H9 (cell line): Measurements from ENCODE around the gene PNPLA2. TPM values are rescaled to one million over a fixed set of nuclear protein-coding genes. Genes with fewer than 3 reads are reported as not detected.

Experiments used
- DNase-seq: peaks from one replicate; pipeline ENCODE4 v3.0.0-alpha.2; 2017
- H2AFZ ChIP-seq: one replicate; pipeline ENCODE4 v1.6.1; 2013; ENCODE audit warnings: mild to moderate bottlenecking, low read length, control low read depth, moderate library complexity
- H2AK5ac ChIP-seq: 2 replicates; pipeline ENCODE4 v1.6.1; 2013; ENCODE audit warnings: low read length, control low read depth, mixed read lengths; ENCODE audit not compliant: insufficient read length
- H2BK120ac ChIP-seq: one replicate; pipeline ENCODE4 v1.6.1; 2013; ENCODE audit warnings: low read depth, mild to moderate bottlenecking, low read length, control low read depth, inconsistent platforms; ENCODE audit not compliant: poor library complexity, severe bottlenecking
- H2BK12ac ChIP-seq: 2 replicates; pipeline ENCODE4 v1.6.1; 2013; ENCODE audit warnings: low read length, control low read depth, mixed read lengths, low read depth; ENCODE audit not compliant: insufficient read length
- H2BK15ac ChIP-seq: 2 replicates; pipeline ENCODE4 v1.6.1; 2013; ENCODE audit warnings: low read depth, low read length, control low read depth
- H2BK20ac ChIP-seq: one replicate; pipeline ENCODE4 v1.6.1; 2013; ENCODE audit warnings: low read depth, mild to moderate bottlenecking, low read length, control low read depth, inconsistent platforms; ENCODE audit not compliant: poor library complexity, severe bottlenecking
- H2BK5ac ChIP-seq: 2 replicates; pipeline ENCODE4 v1.6.1; 2013; ENCODE audit warnings: low read length, control low read depth, mixed read lengths; ENCODE audit not compliant: insufficient read length
- H3K14ac ChIP-seq: 2 replicates; pipeline ENCODE4 v1.6.1; 2013; ENCODE audit warnings: low read length, control low read depth; ENCODE audit not compliant: insufficient read depth
- H3K18ac ChIP-seq: 2 replicates; pipeline ENCODE4 v1.6.1; 2013; ENCODE audit warnings: low read depth, mild to moderate bottlenecking, mixed read lengths, low read length, control low read depth; ENCODE audit not compliant: insufficient read length
- H3K23ac ChIP-seq: 2 replicates; pipeline ENCODE4 v1.6.1; 2013; ENCODE audit warnings: low read length, control low read depth, mixed read lengths, low read depth; ENCODE audit not compliant: insufficient read length
- H3K23me2 ChIP-seq: 2 replicates; pipeline ENCODE4 v1.6.1; 2013; ENCODE audit warnings: low read depth, mild to moderate bottlenecking, mixed read lengths, low read length, control low read depth; ENCODE audit not compliant: insufficient read length, poor library complexity, severe bottlenecking
- H3K27ac ChIP-seq: 2 replicates; pipeline ENCODE4 v1.5.1; 2013; ENCODE audit warnings: low read length, control low read depth, mixed read lengths, low read depth; ENCODE audit not compliant: insufficient read length
- H3K27me3 ChIP-seq: 2 replicates; pipeline ENCODE4 v1.6.1; 2013; ENCODE audit warnings: low read length, control low read depth, inconsistent platforms; ENCODE audit not compliant: insufficient read depth
- H3K4ac ChIP-seq: 2 replicates; pipeline ENCODE4 v1.6.1; 2013; ENCODE audit warnings: low read depth, mild to moderate bottlenecking, control low read depth, inconsistent platforms, low read length, moderate library complexity
- H3K4me1 ChIP-seq: 2 replicates; pipeline ENCODE4 v1.6.1; 2013; ENCODE audit warnings: low read length, control low read depth, inconsistent platforms; ENCODE audit not compliant: insufficient read depth
- H3K4me2 ChIP-seq: 2 replicates; pipeline ENCODE4 v1.6.1; 2013; ENCODE audit warnings: low read length, control low read depth, mixed read lengths; ENCODE audit not compliant: insufficient read length, insufficient read depth
- H3K56ac ChIP-seq: 2 replicates; pipeline ENCODE4 v1.6.1; 2013; ENCODE audit warnings: low read depth, mild to moderate bottlenecking, mixed read lengths, low read length, control low read depth; ENCODE audit not compliant: insufficient read length
- H3K79me1 ChIP-seq: 2 replicates; pipeline ENCODE4 v1.6.1; 2013; ENCODE audit warnings: low read depth, mild to moderate bottlenecking, moderate library complexity, low read length, control low read depth, inconsistent platforms; ENCODE audit not compliant: insufficient read depth, poor library complexity, severe bottlenecking
- H3K79me2 ChIP-seq: 2 replicates; pipeline ENCODE4 v1.6.1; 2013; ENCODE audit warnings: low read length, control low read depth, inconsistent platforms; ENCODE audit not compliant: insufficient read depth
- H3K9ac ChIP-seq: 2 replicates; pipeline ENCODE4 v1.6.1; 2013; ENCODE audit warnings: low read length, control low read depth, mixed read lengths; ENCODE audit not compliant: insufficient read length; ENCODE audit errors: extremely low read depth
- H3K9me3 ChIP-seq: one replicate; pipeline ENCODE4 v1.6.1; 2013; ENCODE audit warnings: low read depth, low read length, inconsistent platforms; ENCODE audit not compliant: control insufficient read depth
- H3T11ph ChIP-seq: one replicate; pipeline ENCODE4 v1.6.1; 2013; ENCODE audit warnings: mild to moderate bottlenecking, low read length, control low read depth, inconsistent platforms
- H4K20me1 ChIP-seq: one replicate; pipeline ENCODE4 v1.6.1; 2013; ENCODE audit not compliant: control insufficient read depth, insufficient read length, insufficient read depth
- H4K5ac ChIP-seq: 2 replicates; pipeline ENCODE4 v1.6.1; 2013; ENCODE audit warnings: low read depth, mild to moderate bottlenecking, mixed read lengths, low read length, control low read depth; ENCODE audit not compliant: insufficient read length
- H4K8ac ChIP-seq: replicated peaks from 2 replicates; pipeline ENCODE4 v1.6.1; 2013; ENCODE audit warnings: low read length, control low read depth, mixed read lengths, low read depth; ENCODE audit not compliant: insufficient read length
- H4K91ac ChIP-seq: 2 replicates; pipeline ENCODE4 v1.6.1; 2013; ENCODE audit warnings: low read depth, mild to moderate bottlenecking, moderate library complexity, mixed read lengths, low read length, control low read depth; ENCODE audit not compliant: insufficient read length
- H3K27ac Mint-ChIP-seq, 3 experiments: 2 replicates in 2 of 3; 3 replicates in 1 of 3; pipeline ENCODE4 v1.8.0; 2020 to 2021; ENCODE audit warnings: mixed read lengths in 3 of 3, mild to moderate bottlenecking in 1 of 3, moderate library complexity in 1 of 3
- H3K27me3 Mint-ChIP-seq: 2 replicates; pipeline ENCODE4 v1.8.0; 2021; ENCODE audit warnings: low read depth, mild to moderate bottlenecking, moderate library complexity, mixed read lengths
- H3K36me3 Mint-ChIP-seq, 3 experiments: 2 replicates in 2 of 3; 3 replicates in 1 of 3; pipeline ENCODE4 v1.8.0; 2020 to 2021; ENCODE audit warnings: low read depth in 3 of 3, mixed read lengths in 3 of 3; ENCODE audit not compliant: insufficient read depth in 1 of 3
- H3K4me1 Mint-ChIP-seq, 2 experiments: 2 replicates each; pipeline ENCODE4 v1.8.0; 2020; ENCODE audit warnings: mixed read lengths in 2 of 2
- H3K4me3 Mint-ChIP-seq, 2 experiments: 2 replicates in 1 of 2; 3 replicates in 1 of 2; pipeline ENCODE4 v1.8.0; 2020 to 2021; ENCODE audit warnings: mild to moderate bottlenecking in 2 of 2, mixed read lengths in 2 of 2, moderate library complexity in 1 of 2
- H3K9me3 Mint-ChIP-seq, 2 experiments: 2 replicates in 1 of 2; 3 replicates in 1 of 2; pipeline ENCODE4 v1.8.0; 2020; ENCODE audit warnings: mild to moderate bottlenecking in 2 of 2, mixed read lengths in 2 of 2, moderate library complexity in 1 of 2
- WGBS: extraction: QIAGEN DNeasy Blood & Tissue Kit; methylation state at CpG from one replicate; pipeline ENCODE4 v1.1.7; 2013; ENCODE audit warnings: missing lambda C conversion rate, low lambda C conversion rate, mixed read lengths; ENCODE audit not compliant: insufficient read length; ENCODE audit errors: extremely low coverage; 5-methylcytosine and 5-hydroxymethylcytosine counted together
- total RNA-seq: library from RNA; stranded (reverse); gene quantifications from 2 replicates; pipeline ENCODE4 v1.2.1, GENCODE V29; 2021
- TF ChIP-seq, protein P1 (sequence below): fragments of 200-600 bp; sonication (generic); conservative IDR thresholded peaks from 3 replicates; pipeline ENCODE4 v1.8.0; 2021; ENCODE audit warnings: antibody characterized with exemption, mild to moderate bottlenecking

PNPLA2 gene
- total RNA-seq, 1 experiment from 2014 or later: 67.3 TPM

DNA sequence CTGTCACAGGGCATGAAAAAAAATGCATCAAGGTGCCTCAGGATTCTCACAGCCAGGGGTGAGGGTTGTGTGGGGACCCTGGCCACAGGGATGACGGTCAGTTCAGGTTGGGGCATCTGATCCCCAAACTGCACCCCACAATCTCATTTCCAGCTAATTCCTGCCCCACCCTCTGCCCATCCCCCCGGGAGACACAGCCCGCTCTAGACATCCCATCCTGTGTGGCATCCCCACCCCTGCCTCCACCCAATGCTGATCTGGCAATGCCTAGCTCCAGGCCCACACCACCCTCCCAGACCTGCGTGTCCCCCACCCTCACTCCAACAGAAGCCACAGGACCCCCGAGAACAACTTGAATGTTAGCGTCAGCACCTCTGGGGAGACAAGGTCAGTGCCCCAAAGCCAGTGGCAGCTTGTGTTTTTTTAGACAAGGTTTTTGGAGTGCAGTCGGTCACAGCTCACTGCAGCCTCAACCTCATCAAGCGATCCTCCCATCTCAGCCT, 49.2 kb downstream of the PNPLA2 start:
- H3K79me2 ChIP-seq: no peaks in the 10 kb centered on the region
- H2BK20ac ChIP-seq: no peak overlapping the region
- no peak overlapping the region for H3K18ac ChIP-seq
- no peak overlapping the region for H4K5ac ChIP-seq
- no peaks in the 10 kb centered on the region for H3K79me1 ChIP-seq
- no peak overlapping the region for H3T11ph ChIP-seq
- no peaks in the 10 kb centered on the region; the same call in 1 of the 2 replicates for H3K27me3 Mint-ChIP-seq
- no peaks in the 10 kb centered on the region for H3K23me2 ChIP-seq
- H3K4ac ChIP-seq: no peak overlapping the region
- no CpG with 5 or more reads among the region's 8 CpGs for WGBS
- H3K9me3 Mint-ChIP-seq: no peaks in the 10 kb centered on the region
- no peak overlapping the region for H4K8ac ChIP-seq
- 0 out of 7 replicates have a peak overlapping the region, but pooled peaks of 1 of the 3 experiments have one; percentile 16 for H3K27ac Mint-ChIP-seq
- H3K4me1 Mint-ChIP-seq: peaks cover 12 to 19% of the 10 kb centered on the region in 2 experiments
- H3K14ac ChIP-seq: no peak overlapping the region
- no peak overlapping the region for H3K23ac ChIP-seq
- DNase-seq: no peak
- peaks cover 5 to 23% (median 17%) of the 10 kb centered on the region in 3 experiments; a peak in 5 of 7 replicates for H3K36me3 Mint-ChIP-seq
- no peaks in the 10 kb centered on the region for H3K27me3 ChIP-seq
- no peak overlapping the region for H2BK15ac ChIP-seq
- no peaks in the 10 kb centered on the region; the same call in 1 of the 2 replicates for H3K4me1 ChIP-seq
- H3K4me2 ChIP-seq: no peak overlapping the region
- TF ChIP-seq, protein P1, sequence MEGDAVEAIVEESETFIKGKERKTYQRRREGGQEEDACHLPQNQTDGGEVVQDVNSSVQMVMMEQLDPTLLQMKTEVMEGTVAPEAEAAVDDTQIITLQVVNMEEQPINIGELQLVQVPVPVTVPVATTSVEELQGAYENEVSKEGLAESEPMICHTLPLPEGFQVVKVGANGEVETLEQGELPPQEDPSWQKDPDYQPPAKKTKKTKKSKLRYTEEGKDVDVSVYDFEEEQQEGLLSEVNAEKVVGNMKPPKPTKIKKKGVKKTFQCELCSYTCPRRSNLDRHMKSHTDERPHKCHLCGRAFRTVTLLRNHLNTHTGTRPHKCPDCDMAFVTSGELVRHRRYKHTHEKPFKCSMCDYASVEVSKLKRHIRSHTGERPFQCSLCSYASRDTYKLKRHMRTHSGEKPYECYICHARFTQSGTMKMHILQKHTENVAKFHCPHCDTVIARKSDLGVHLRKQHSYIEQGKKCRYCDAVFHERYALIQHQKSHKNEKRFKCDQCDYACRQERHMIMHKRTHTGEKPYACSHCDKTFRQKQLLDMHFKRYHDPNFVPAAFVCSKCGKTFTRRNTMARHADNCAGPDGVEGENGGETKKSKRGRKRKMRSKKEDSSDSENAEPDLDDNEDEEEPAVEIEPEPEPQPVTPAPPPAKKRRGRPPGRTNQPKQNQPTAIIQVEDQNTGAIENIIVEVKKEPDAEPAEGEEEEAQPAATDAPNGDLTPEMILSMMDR: no peak
- no peaks in the 10 kb centered on the region for H3K9me3 ChIP-seq
- H2BK120ac ChIP-seq: no peak overlapping the region
- no peak overlapping the region for H3K56ac ChIP-seq
- H3K9ac ChIP-seq: no peak overlapping the region
- H2AFZ ChIP-seq: no peak overlapping the region
- no peaks in the 10 kb centered on the region for H4K20me1 ChIP-seq
- no peak overlapping the region for H2BK5ac ChIP-seq
- no peak overlapping the region for H3K4me3 Mint-ChIP-seq
- H3K27ac ChIP-seq: no peak overlapping the region
- no peak overlapping the region for H2AK5ac ChIP-seq
- no peak overlapping the region for H2BK12ac ChIP-seq
- no peak overlapping the region for H4K91ac ChIP-seq
